H1 (cell line): ENCODE data around the gene TMX3. TPM values are rescaled to one million over a fixed set of nuclear protein-coding genes. Genes with fewer than 3 reads are reported as not detected.

Experiments used
- polyA plus RNA-seq, 7 experiments: library from polyadenylated mRNA; depleted of rRNA in 3 of 7; stranded (reverse) in 5 of 7; unstranded in 2 of 7; fragments of >200 nt in 5 of 7; fragments of 200-250 nt in 2 of 7; gene quantifications; 1 replicate in 5 of 7; 2 replicates in 1 of 7; 4 replicates in 1 of 7; pipeline versions ENCODE4 v1.2.1 to v1.2.3, GENCODE V29; 2011 to 2013; ENCODE audit warnings: missing spikeins in 2 of 7, mixed read lengths in 2 of 7
- total RNA-seq: library from RNA; stranded (reverse); fragmentation: NEBNext Ultra II Directional; extraction: Animal tissue kit (Norgen Biotek cat#: 25700); gene quantifications from 2 replicates; pipeline ENCODE4 v1.2.1, GENCODE V29; 2021
- TF ChIP-seq, protein P1 (sequence below): fragments of 300-600 bp; sonication (generic); IDR thresholded peaks from 2 replicates; pipeline ENCODE4 v1.7.1; 2012; ENCODE audit warnings: low read length, moderate library complexity, mild to moderate bottlenecking, inconsistent platforms; ENCODE audit not compliant: insufficient replicate concordance

TMX3 gene
- total and polyA plus RNA-seq, 2 of the 8 experiments (the other 6 are each of a cell fraction or from before 2014, with no cell fraction given), result 12.6 to 29.0 TPM

DNA sequence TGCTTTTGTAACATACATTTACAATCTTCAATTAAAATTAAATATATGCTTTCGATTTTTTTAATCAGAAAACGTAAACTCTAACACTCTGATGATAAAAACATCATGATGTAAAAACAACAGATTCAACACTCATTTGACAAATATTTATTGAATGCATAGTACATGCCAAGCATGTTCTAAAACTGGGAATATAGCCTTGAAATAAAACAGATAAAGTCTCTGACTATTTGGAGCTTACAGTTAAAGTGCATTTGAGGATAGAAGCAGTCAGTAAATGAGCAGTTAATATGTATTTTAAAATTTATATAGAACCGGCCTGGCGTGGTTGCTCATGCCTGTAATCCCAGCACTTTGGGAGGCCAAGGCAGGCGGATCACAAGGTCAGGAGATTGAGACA is 47.8 kb downstream of the TMX3 start (continued):
- TF ChIP-seq, protein P1, sequence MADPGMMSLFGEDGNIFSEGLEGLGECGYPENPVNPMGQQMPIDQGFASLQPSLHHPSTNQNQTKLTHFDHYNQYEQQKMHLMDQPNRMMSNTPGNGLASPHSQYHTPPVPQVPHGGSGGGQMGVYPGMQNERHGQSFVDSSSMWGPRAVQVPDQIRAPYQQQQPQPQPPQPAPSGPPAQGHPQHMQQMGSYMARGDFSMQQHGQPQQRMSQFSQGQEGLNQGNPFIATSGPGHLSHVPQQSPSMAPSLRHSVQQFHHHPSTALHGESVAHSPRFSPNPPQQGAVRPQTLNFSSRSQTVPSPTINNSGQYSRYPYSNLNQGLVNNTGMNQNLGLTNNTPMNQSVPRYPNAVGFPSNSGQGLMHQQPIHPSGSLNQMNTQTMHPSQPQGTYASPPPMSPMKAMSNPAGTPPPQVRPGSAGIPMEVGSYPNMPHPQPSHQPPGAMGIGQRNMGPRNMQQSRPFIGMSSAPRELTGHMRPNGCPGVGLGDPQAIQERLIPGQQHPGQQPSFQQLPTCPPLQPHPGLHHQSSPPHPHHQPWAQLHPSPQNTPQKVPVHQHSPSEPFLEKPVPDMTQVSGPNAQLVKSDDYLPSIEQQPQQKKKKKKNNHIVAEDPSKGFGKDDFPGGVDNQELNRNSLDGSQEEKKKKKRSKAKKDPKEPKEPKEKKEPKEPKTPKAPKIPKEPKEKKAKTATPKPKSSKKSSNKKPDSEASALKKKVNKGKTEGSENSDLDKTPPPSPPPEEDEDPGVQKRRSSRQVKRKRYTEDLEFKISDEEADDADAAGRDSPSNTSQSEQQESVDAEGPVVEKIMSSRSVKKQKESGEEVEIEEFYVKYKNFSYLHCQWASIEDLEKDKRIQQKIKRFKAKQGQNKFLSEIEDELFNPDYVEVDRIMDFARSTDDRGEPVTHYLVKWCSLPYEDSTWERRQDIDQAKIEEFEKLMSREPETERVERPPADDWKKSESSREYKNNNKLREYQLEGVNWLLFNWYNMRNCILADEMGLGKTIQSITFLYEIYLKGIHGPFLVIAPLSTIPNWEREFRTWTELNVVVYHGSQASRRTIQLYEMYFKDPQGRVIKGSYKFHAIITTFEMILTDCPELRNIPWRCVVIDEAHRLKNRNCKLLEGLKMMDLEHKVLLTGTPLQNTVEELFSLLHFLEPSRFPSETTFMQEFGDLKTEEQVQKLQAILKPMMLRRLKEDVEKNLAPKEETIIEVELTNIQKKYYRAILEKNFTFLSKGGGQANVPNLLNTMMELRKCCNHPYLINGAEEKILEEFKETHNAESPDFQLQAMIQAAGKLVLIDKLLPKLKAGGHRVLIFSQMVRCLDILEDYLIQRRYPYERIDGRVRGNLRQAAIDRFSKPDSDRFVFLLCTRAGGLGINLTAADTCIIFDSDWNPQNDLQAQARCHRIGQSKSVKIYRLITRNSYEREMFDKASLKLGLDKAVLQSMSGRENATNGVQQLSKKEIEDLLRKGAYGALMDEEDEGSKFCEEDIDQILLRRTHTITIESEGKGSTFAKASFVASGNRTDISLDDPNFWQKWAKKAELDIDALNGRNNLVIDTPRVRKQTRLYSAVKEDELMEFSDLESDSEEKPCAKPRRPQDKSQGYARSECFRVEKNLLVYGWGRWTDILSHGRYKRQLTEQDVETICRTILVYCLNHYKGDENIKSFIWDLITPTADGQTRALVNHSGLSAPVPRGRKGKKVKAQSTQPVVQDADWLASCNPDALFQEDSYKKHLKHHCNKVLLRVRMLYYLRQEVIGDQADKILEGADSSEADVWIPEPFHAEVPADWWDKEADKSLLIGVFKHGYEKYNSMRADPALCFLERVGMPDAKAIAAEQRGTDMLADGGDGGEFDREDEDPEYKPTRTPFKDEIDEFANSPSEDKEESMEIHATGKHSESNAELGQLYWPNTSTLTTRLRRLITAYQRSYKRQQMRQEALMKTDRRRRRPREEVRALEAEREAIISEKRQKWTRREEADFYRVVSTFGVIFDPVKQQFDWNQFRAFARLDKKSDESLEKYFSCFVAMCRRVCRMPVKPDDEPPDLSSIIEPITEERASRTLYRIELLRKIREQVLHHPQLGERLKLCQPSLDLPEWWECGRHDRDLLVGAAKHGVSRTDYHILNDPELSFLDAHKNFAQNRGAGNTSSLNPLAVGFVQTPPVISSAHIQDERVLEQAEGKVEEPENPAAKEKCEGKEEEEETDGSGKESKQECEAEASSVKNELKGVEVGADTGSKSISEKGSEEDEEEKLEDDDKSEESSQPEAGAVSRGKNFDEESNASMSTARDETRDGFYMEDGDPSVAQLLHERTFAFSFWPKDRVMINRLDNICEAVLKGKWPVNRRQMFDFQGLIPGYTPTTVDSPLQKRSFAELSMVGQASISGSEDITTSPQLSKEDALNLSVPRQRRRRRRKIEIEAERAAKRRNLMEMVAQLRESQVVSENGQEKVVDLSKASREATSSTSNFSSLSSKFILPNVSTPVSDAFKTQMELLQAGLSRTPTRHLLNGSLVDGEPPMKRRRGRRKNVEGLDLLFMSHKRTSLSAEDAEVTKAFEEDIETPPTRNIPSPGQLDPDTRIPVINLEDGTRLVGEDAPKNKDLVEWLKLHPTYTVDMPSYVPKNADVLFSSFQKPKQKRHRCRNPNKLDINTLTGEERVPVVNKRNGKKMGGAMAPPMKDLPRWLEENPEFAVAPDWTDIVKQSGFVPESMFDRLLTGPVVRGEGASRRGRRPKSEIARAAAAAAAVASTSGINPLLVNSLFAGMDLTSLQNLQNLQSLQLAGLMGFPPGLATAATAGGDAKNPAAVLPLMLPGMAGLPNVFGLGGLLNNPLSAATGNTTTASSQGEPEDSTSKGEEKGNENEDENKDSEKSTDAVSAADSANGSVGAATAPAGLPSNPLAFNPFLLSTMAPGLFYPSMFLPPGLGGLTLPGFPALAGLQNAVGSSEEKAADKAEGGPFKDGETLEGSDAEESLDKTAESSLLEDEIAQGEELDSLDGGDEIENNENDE, result no peak
